ENCODE measurements around the gene UGT2B17.
"Not testable (repeated sequence)": the region's sequence is repeated elsewhere in the genome, so short reads cannot be mapped to it uniquely, and the experiment has no call there.

Gene UGT2B17

DNA sequence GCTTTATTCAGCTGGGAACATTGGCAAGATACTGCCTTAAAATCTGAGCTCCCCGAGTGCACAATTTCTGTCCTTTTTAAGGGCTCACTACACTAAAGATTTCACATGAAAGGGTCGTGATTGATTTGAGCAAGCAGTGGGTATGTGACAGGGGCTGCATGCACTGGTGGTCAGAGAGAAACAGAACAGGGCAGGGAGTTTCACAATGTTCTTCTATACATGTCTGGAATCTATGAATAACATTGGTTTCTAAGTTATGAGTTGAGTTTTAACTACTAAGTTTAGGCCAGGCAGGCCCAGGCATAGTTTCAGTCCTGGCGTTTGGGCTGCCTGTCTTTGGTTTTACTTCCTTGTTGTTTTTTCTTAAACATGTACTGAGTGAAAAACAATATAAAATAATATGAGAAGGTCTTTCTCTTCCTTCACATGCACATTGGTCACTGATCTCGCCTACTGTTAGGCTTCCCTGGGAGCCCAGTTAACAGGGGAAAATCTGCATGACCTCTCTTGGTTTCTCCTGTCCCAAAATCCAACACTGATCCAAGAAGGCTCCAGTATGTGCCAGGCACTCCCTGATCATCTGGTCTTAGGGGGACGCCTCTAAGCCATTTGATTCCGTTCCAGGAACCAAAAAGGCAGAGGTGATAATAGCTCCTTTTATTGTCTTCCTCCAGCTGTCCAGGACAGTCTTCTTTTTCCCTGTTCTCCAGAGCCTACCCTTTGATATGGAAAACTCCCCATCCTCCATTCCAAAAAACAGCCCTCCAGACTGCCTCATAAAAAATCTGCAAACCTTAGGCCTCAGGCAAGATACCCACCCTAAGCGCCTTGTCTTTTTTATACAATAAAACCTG, at the start of gene UGT2B17:
Gene UGT2B17 (minus strand): TSS at position 51 of the 854 bp plus-strand sequence. CDS start 7,838 bp downstream, outside the sequence.
- DNase-seq (ENCODE audit: low read depth, low spot score) = no peak

DNA sequence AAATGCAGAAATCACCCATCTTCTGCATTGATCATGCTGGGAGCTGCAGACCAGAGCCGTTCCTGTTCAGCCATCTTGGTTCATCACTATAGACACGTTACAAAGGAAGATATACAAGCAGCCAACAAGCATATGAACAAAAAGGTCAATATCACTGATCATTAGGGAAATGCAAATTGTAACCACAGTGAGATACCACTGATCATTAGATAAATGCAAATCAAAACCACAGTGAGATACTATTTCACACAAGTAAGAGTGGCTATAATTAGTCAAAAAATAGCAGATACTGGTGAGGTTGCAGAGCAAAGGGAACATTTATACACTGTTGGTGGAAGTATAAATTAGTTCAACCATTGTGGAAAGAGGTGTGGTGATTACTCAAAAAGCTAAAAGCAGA, 46.6 kb upstream of the UGT2B17 start:
- not testable (repeated sequence) for DNase-seq (ENCODE audit: low read depth, low spot score)

DNA sequence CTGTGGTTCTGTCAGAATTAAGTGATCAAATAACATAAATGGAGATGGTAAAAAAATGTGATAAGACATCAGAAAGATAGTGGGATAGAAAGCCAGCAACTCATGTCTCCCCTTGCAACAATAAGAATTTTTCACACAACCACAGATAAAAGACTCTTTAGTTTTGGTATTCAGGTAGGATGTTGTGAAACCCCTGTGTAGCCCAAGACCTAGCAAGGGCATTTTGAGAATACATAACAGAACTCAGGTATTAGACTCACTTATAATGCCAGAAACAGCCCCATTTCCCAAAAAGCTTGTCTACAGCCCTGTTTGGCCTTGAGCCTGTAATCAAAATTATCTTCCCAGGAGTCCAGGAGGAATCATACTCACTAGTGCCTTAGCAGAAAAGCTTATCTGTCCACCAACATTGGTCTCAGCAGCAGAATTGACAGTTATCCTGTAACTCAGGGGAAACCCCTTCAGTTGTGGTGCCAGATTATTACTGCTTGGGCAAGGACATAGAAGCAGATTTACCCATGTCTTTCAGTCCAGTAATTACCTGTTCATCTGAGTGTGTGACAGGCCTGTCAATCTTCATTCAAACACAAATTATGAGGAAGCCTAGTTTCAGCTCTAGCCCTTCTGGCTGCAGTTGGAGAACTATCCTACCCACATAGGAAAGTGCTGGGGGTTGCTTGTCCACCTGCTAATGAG, 41.0 kb upstream of the UGT2B17 start:
- DNase-seq (ENCODE audit: low read depth, low spot score) = no peak

DNA sequence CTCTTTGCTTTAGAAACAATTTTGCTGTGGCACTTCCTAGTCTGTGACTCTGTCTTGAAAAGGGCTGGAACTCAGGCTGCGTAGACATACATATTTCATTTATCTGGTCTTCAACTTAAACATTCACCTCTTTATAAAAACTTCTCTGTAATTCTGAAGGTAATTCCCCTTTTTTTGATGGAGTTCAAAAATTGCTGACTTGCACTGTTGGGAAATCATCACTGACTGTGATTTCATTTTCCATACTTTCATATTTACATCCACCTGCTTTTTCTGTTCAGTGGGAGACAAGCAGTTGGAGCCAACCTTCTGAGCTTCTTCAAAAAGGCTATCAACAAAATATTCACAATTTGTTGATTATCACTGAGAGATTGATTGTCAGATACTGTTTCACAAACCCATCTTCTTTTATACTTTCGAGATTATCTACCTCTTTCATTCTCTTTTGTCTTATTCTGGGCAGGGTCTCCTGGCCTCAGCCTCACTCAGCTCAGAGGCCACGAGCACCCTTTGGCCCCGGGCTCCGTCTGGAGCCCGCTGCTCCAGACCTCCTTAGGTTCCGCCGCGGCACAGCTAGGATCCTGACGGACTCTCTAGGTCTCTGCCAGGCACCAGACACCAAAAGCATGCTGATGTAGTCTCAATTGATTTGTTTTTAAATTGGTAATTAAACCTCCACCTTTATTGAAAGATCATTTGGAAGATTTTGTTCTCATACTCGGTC, 39.7 kb upstream of the UGT2B17 start:
- no peak for DNase-seq (ENCODE audit: low read depth, low spot score)

DNA sequence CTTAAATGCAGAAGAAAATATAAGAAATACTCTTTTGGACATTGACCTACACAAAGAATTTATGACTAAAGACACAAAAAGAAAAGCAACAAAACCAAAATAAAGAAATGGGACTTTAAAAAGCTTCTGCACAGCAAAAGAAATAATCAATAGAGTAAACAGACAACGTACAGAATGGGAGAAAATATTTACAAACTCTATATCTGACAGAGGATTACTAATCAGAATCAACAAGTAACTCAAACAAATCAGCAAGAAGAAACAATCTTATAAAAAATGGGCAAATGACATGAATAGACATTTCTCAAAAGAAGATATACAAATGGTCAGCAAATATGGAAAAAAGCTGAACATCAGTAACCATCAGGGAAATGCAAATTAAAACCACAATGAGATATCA, 37.6 kb upstream of the UGT2B17 start:
- DNase-seq (ENCODE audit: low read depth, low spot score) = no peak

DNA sequence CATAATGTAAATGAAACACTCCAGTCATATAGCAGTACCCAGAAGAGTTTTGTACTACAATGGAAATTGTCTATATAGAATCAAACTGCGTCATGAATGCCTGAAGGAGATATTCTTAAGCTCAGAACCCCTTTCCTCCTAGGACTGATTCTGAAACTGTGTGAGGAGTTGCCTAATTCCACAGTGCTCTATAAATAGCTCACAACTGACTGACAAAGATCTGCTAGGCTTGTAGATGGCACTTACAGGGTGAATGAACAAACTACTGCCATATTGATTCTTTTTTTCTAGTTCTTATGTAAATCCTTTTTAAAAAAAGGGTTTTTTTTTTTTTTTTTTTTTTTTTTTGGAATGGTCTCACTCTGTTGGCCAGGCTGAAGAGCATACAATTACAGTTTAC, 30.1 kb upstream of the UGT2B17 start:
- no peak for DNase-seq (ENCODE audit: low read depth, low spot score)

DNA sequence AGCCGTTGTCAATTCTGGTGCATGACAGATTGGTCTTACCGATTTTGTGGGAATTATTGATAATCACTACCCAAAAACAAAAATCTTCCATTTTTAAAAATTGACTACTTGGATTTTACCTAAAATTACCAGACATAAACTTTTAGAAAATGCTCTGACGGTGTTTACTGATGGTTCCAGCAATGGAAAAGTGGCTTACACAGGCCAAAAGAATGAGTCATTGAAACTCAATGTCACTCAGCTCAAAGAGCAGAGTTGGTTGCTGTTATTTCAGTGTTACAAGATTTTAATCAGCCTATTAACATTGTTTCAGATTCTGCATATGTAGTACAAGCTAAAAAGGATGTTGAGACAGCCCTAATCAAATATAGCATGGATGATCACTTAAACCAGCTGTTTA, 23.0 kb upstream of the UGT2B17 start:
- DNase-seq (ENCODE audit: low read depth, low spot score) = no peak

DNA sequence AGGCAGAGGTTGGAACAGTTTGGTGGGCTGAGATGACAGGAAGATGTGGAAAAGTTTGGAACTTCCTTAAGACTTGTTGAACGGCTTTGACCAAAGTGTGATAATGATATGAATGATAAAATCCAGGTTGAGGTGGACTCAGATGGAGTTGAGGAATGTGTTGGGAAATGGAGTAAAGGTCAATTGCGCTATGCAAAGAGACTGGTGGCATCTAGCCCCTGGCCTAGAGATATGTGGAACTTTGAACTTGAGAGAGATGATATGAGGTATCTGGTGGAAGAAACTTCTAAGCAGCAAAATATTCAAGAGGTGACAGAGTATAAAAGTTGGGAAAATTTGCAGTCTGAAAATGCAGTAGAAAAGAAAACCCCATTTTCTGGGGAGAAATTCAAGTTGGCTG, 21.4 kb upstream of the UGT2B17 start:
- DNase-seq (ENCODE audit: low read depth, low spot score) = no peak

DNA sequence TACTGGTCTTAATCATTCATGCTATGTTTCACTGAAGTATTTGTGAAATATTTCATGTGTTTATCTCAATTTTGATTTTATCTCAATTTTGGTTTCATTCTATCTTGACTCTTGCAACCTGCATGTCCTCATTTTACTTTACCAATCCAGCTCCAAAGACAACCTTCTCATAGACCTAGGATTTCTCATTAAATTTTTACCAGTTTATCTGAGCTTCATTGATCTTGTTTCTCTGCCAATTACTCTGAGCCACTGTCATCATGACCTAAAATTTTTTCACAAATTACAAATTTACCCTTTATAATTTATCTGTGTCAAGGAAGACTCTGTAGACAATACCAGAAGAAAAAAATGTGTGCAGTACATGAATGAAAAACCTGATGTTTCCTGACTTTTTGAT, 18.6 kb upstream of the UGT2B17 start:
- DNase-seq (ENCODE audit: low read depth, low spot score) = no peak

DNA sequence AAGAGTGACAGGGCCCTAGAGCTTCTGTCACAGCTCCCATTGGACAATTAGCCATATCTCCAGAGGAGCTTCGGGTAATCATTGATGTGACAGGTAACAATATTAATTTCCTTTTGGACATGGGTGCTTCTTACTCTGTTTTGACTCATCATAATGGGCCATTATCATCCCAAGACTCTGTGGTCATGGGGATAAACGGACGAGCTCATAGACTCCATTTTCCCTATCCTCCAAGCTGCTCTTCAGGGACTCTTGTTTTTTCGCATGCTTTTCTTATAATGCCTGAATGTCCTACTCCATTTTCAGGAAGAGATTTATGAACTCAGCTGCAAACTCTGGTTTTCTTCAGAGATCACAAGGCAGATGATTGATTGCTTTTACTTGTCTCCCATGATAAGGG, 17.0 kb upstream of the UGT2B17 start:
- DNase-seq (ENCODE audit: low read depth, low spot score) = no peak

DNA sequence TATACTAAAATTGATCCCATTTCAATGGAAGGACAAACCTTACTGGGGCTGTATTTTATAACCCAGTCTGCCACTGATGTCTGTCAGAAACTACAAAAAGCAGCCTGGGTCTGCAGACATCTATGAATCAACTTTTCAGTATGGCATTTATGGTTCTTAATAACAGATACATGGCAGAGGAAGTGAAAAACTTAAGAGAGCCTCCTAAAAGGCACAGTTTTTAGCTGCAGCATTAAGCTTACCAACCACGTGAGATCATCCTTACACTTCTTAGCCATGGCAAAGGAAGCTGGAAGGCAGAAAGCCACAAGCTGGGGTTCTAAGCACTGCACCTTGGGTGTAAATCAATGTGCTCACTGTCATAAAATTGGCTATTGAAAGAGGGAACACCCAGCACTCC, 16.6 kb upstream of the UGT2B17 start:
- DNase-seq (ENCODE audit: low read depth, low spot score) = no peak

DNA sequence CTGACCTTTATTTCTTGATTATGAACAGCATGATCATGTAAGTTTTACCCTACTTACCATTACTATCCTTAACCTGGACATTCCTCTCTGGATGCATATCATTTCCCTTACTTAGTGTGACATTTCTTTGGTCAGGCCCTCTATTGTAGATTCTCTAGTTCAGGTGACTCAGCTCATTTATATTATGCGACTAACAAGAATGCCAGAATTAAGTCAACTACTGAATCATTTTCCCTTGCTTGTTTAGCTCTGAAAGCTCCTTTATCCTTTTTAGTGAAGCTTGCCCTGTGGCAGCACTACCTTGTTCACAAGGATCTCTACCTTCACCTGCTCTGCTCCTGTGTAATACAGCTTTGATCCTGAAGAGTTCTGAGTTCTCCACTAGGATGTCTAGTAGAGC, 15.1 kb upstream of the UGT2B17 start:
- no peak for DNase-seq (ENCODE audit: low read depth, low spot score)

DNA sequence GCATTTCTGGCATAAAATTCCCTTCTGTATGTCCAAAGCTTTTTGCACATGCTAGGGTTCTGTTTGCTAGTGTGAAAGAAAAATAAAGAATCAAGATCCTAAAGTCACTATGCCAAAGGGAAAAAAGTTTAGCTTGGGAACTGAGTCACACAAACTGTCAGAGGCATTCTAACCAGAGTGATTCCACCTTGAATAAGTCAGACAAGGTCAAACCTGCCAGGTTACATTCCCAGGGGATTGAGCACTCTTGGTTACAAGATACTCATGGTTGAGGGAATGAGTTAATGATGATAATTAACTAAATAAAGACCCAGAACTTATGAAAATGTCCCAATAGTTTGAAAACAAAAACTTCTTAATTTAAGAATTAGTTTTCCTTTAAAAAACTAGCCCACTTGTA, 13.7 kb upstream of the UGT2B17 start:
- no peak for DNase-seq (ENCODE audit: low read depth, low spot score)

DNA sequence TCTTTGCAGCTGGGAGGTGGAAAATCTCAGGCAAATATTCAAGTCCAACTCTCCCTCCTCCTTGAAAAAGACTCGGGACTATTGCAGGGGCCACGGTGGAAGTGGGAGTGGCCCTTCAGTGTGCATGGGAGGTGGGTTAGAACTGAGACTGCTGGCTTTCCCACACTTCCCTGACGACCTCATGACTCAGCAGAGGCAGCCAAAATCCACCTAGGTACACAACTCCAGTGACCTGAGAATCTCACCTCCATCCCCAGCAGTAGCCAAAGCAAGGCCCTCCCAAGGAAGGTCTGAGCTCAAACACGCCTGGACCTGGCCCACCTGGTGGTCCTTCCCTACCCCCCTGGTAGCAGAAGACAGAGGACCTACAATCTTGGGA, 6.2 kb upstream of the UGT2B17 start:
- DNase-seq (ENCODE audit: low read depth, low spot score) = no peak

DNA sequence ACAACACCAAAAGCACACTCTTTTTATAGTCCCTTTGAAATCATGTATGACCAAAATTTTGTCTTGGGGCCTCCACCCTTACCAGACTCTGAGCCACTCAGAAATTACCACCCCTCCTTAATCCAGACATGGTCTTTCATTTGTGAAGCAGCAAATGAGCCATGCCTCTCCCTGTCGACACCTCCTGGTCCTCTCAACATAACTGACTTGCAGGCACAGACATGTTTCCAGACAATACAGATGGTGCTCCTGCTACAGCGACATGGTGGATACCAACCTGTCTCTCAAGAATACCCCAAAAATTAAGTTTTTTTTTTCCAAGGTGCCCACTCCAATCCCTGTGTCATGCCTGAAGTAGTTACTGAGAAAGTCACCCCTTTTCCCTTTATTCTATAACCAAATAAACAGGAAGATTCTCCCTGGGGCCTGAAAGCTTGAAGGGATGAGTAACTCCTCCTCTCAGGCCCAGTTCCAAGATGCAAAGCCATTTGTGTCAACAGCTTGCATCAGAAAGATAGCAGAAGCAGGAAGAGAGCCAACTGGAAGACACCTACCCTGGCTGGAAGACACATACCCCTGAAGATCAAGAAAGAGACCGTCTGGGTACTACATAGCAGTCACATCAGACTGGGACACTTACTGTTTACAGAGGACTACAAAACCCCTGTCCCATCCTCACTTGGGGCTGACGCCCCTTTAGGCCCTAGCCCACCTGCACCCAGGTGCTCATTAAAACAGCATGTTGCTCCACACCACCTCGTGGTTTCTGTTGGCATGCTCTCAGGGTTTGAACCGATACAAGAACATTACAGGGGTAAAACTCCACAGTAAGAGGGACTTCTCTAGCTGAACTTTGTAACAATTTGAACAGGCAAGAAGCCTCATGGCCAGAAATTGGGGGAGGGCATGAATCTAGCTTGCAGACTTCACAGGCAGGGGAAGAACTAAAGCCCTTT, 5.5 kb upstream of the UGT2B17 start:
- DNase-seq (ENCODE audit: low read depth, low spot score) = no peak

DNA sequence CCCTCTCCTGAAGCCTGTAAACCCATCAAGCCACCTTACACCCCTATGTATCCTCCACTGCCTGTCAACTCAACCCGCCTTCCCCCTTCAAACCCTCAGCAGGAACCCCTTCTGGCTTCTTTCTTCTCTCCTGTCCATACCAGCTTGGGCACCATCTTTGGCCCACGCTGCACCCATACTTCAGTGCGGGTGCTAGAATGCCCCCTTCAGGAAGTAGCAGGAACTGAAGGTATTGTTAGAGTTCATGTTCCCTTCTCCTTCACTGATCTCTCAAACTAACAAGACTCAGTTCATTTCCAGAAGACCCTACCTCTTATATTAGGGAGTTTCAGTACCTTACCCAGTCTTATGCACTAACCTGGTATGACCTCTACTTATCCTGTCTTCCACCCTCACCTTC, 1.5 kb upstream of the UGT2B17 start:
- no peak for DNase-seq (ENCODE audit: low read depth, low spot score)

DNA sequence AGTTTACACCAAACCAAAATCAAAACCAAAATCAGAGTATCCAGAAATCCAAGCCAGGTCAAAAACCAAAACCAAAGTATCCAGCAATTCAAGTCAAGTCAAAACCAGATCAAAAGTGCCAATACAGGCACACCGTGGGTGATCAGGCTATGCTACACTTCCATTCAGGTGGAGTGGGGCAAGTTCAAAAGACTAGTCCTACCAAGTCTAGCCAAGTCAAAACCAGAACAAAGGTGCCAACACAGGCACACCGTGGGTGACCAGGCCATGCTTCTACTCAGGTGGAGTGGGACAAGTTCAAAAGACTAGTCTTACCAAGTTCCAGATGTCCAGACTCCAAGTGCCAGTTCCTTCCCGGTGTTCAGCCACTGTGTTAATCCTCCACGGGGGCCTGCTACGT, 486 bp downstream of the UGT2B17 start:
- DNase-seq (ENCODE audit: low read depth, low spot score) = not testable (repeated sequence)

DNA sequence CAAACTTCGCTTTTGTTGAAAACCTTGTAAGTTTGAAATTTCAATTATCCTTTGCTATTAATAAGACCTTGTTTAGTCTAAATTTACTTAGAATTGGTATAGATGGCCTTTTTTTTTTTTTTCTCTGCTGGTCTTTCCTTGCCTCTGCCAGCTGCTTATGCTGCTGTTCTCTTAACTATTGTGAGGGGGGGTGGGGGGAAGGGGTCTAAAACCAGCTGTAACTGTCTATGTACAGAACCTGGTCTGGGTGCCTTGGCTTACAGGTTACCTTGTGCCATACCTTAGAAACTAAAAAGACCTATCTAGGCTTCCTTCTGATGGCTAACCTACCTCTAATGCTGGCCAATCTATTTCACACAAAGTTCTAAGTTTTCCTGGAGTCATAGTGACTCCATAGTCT, 1.0 kb downstream of the UGT2B17 start:
- DNase-seq (ENCODE audit: low read depth, low spot score) = no peak

DNA sequence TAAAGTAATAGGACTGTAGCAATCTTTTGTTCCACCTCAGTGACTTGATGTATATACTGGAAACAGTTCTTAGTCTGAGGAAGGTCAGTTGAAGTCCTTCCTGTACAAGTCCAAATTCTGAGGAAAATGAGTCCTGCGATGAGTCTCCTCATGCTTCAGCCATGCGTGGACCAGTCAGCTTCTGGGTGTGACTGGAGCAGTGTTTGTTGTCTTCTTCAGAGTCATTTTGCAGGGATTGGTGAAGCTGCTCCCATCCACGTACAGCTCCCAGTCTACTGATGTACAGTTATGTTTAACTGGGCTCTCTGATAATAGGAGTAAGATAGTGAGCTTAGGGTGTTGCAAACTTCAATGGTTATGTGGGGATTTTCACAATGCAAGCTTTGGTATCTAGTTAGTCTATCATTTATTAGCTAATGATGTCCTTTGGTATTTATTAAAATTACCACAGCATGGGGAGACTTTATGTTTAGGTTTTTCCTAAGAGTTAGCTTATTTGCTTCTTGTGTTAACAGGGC, 3.4 kb downstream of the UGT2B17 start:
- DNase-seq (ENCODE audit: low read depth, low spot score) = no peak

DNA sequence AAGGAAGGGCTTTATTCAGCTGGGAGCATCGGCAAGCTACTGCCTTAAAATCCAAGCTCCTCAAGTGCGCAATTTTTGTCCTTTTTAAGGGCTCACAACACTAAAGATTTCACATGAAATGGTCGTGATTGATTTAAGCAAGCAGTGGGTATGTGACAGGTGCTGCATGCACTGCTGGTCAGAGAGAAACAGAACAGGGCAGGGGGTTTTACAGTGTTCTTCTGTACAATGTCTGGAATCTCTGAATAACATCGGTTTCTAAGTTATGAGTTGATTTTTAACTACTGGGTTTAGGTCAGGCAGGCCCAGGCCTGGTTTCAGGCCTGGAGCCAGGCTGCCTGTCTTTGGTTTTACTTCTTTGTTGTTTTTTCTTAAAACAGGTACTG, 6.0 kb downstream of the UGT2B17 start:
- no peak for DNase-seq (ENCODE audit: low read depth, low spot score)

DNA sequence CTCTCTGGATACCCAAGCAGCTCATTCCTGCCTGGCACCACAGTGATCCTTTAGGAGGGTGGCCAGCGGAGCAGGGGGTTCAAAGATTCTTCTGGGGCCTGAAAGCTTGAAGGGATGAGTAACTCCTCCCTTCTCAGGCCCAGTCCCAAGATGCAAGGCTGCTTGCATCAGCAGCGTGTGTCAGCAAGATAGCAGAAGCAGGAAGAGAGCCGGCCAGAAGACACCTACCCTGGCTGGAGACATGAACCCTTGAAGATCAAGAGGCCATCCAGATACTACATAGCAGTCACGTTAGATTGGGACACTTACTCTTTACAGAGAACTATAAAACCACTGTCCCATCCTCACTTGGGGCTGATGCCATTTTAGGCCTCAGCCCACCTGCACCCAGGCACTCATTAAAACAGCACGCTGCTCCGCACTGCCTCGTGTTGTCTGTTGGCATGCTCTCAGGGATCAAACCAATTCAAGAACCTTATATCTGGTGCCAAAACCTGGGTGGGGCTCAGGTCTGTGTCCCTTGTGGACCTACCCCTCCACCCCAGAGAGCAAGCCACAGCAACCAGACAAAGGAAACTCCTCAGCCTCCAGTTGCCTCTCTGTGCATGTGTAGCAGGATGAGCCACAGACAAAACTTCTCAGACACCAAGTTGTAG, 6.5 kb downstream of the UGT2B17 start:
- DNase-seq (ENCODE audit: low read depth, low spot score) = no peak
